SIG-M5 (cell line): ENCODE data around the gene CTXND1.

Experiments used
- DNase-seq: peaks from one replicate; lab custom pipeline; 2025; lab: John Stamatoyannopoulos, UW

The CTXND1 gene

GRCh38 chr15:80259942-80260510 is 8.0 kb upstream of the CTXND1 start:
- DNase-seq = no peak

GRCh38 chr15:80251428-80252120 is 439 bp downstream of the CTXND1 start:
- no peak for DNase-seq

DNA sequence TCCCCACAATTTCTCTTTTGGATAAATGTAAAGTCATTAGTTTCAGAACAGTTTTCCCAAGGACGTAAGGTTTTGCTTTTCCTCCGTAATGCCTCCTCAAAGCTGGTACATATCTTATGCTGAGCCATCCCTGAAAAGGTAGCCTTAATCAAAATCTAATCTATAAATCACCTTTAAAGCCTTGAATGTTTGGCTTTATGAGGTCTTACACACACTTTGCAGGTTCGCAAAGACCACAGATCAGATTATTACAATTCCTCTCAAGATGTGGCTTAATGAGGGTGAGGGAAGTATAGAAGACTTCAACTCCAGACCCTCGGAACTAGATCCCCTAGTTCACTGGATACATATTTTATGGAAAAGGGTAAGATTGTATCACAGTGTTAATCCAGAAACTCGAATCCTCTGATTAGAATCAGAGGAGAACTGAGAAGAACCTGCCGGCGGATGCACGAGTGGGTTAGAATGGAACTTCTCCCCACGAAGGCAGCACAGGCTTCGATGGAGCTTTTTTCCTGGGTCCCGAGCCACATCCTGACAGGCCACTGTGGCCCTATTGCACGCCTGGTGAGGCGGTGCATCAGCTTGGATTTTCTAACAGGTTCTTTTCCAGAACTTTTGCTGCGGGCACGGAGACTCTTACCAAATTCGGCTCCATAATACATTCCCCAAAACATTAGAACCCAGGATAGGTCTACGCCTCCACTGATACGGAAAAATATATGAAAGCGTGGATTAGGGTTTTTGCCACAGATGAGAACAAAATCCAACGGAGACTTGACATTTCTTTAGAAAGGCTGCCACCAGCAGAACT is 1.2 kb downstream of the CTXND1 start:
- DNase-seq = no peak

GRCh38 chr15:80249973-80250372 is 2.0 kb downstream of the CTXND1 start:
- DNase-seq = no peak

DNA sequence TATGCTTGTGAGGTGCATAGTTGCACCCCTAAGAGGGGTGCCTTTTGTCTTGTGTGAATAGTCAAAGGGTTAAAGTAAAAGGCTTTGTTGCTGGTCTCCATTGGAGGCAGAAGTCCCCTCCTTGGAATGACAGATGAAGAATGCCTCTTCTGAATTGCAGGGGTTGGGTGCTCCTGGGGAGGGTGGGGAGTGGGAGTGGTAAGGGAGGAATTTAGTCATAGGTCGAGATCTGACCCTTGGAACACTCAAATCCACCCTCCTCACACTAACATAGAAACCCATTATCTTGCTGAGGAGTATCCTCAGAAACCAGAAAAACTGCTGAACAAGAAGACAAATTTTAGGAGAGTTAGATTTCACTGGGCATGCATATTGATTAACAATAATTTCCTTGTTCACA is 4.7 kb downstream of the CTXND1 start:
- no peak for DNase-seq

DNA sequence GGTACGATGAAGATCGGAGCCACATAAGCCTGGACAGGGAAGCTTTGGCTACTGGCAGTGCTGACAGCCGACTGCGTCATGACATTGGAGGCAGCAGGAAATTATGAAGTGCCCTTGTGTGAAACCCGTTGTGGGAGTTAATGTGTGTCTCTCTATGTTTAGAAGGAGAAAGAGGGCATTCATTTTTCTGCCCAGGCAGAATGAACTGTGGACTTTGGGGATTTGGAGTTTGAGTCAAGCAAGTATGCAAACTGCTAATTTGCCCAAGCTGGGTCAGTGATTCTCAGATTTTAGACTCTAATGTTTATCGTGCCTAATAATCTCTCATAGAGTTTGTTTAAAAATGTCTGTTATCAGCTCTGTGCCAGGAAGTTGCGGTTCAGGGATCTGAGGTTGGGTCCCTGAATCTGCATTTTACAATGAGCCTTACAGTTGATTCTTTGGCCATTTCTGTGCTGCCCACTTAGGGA is 5.6 kb downstream of the CTXND1 start:
- DNase-seq = no peak

DNA sequence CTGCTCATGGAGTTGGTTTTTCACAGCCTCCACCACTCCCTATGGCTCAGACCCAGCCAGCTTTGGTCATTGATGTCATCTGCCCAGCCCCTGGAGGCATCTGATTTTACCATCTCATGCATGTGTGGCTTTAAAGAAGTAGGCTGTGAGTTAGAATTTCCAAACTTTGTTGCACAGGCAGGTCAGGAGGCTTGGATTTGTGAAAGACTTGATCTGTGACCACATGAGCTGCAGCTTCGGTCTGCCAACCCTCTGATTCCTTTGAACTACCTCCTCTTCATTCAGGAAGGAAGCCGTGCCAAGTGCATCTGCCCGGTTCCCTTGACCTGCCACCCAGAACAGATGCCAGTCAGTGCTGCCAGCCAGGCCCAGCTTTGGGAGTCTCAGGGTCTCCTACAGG is 9.2 kb downstream of the CTXND1 start:
- no peak for DNase-seq

DNA sequence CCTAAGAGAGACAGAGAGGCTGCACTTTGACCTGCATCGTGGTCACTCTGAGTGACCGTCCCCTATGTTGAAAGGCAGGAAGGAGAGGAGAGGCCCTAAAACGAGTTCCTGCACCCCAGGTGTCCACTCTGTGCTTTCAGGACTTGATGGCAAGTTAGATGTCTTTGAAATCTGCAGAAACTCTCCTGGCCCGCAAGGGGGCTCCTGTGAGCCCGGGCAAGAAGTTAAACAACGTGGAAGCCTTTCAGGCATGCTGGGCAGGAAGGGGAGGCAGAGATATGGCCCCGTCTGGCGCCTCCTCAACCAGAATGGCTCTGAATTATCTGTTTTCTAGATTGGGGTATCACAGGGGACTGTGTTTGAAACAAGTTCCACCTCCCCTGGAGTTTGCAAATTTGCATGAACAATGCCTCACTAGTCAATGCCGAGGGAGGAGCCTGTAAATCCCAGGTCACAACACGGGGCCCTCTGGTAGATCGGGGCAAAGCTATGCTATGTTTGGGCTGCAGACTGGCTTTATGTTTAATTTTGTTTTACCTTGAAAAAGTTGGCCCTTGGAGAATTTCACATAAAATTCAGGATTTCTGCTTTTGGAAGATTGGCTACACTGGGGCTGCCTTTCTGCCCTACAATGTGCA is 9.8 kb downstream of the CTXND1 start:
- no peak for DNase-seq

- DNase-seq = no peak
These were observed 10.5 kb downstream of the CTXND1 start for GRCh38 chr15:80241508-80241907.

GRCh38 chr15:80240276-80240675 is 11.7 kb downstream of the CTXND1 start:
- DNase-seq = no peak

GRCh38 chr15:80234883-80235282 is 17.1 kb downstream of the CTXND1 start:
- DNase-seq = no peak

DNA sequence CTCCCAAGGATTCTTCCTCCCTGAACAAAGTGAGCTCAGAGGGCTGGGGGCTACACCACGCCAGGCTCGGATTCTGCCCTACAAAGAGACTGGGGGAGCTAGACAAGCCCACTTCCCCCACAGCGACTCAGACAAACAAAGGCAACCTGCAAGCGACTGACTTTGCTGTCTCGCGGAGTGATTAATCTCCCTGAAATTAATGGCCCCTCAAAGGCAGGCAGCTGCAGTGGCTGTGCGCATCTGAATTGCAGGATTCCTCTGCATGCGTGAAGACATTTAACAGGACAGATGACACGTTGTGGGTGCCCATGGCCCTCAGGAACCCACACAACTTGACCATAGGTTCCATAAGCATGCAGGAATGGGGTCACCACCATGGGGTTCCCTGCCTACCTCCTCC is 18.4 kb downstream of the CTXND1 start:
- no peak for DNase-seq

GRCh38 chr15:80231371-80231770 is 20.6 kb downstream of the CTXND1 start:
- no peak for DNase-seq

DNA sequence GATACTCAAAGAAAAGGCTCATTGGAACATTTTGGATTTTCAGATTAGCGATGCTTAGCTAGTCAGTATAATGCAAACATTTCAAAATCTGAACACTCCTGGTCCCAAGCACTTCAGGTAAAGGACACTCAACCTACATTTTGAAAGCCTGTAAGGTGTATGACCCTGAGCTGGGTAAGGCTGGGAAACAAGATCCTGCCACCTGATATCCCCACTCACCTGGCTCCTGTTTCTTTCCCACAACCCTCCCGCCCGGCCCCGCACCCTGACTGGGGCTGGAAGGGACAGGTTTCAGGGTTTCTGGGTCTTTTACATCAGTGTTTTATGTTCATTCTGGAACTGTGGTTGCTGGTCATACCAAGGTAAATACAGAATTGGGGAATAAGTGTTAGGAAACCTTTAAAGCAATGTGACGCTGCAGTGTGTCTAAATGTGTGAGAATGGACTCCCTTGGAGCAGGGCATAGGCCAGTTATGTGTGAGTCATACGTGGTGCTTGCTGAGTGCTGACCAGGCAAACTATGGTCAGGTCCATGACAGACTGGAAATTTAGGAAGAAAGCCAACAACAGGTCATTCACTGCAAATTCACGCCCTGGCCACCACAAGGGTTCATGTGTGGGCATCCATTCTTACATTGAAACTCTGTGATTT is 22.9 kb downstream of the CTXND1 start:
- no peak for DNase-seq

DNA sequence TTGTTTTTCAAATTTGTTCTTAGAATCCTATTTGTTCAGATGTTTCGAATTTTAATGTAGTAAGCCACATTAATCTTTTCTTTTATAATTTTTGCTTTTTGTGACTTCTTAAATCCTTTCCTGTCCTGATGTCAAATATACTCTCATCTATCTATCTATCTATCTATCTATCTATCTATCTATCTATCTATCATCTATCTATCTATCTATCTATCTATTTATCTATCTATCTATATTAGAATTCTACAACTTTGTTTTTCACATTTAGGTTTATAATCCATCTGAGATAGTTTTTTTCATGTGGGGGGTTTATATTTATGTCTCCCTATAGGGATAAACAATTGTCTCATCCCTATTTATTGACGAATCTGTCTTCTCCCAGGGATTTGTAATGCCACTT is 32.1 kb downstream of the CTXND1 start:
- no peak for DNase-seq

GRCh38 chr15:80217327-80217900 is 34.6 kb downstream of the CTXND1 start:
- DNase-seq = no peak

DNA sequence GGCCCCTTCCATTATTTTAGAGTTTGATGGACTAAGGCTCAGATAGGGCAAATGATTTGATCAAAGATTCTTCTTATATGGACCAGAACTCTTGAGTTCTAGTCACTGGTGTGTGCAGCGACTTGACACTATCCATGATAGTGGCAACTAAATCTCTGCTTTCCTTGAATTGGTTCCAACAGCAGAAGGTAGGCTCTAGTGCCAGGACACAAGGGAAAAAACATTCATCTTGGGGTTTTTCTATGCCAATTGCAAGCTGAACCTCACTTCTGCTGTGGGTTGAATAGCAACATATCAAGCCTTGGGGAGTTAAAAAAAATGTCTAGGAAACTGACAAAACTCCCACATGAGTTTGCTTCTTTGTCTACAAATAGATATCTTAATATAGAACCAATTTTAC is 35.1 kb downstream of the CTXND1 start:
- no peak for DNase-seq

GRCh38 chr15:80216141-80216540 is 35.9 kb downstream of the CTXND1 start:
- no peak for DNase-seq

DNA sequence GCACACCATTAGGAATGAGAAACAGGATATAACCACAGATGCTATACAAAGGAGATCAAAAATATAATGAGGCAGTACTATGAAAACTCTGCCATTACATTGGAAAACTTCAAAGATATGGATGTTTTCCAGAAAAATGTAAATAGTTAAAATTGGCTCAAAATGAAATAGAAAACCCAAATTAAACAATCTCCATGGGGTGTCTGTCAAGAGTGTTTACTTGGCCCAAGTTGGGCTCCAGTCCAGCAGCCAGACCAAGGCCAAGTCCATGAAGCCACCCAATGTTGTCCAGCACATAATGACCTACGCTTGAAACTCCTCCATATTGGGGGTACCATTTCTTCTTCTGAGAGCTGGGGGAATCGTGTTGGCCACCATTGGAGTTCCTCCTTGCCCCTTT is 37.1 kb downstream of the CTXND1 start:
- no peak for DNase-seq

DNA sequence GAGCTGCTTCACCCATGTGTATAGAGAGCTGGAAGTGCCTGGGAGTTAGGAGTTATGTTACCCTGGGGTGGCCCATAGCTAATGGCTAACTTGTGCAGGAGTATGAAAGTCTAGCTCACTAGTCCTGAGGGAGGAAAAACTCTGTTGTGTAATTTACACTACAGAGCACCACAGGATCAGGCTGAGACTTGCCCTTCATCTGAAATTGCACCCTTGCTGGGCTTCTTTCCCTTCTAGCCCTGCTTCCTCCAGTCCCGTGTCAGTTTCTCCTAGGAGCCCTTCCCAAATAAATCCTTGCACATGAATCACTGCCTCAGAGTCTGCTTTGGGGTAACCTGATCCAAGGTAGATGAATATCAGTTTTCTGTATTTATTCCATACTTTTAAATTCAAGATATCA is 40.0 kb downstream of the CTXND1 start:
- no peak for DNase-seq

DNA sequence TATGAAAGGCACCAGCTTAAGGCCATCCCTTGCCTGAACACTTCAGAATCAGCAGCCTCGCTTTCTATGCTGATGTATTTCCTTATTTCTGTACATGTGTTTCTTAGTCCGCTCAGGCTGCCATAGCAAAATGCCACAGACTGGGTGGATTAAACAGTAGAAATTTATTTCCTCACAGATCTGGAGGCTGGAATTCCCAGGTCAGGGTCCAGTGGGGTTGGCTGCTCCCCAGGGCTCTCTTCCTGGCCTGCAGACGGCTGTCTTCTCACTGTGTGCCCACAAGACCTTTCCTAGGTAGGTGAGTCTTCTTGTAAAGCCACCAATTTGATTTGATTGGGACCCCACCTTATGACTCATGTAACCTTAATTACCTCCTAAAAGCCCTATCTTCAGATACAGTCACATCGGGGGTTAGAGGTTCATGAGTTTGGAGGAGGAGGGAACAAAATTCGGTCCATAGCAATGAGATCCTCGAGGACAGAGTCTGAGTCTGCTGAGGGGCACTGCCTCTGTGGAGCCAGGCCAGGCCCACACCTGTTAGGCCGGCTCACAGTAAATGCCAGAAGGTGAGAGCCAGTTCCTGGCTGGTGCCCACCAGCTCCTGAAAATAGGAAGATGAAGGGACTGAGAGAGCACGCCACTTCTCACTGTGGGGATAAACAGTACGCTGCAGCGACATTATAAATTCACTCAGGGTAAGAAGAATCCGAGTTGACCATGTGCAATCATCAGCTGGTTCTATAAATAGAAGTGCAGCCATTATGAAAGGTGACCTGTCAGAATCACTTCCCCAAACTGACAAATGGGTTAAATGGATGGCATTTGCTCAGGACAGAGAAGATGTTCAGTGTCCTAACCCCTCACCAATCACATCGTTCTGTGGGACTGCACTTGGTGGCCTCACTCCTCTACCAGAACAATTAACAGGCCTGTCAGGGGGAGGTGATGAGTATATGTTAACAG is 41.1 kb downstream of the CTXND1 start:
- DNase-seq = no peak
